Right lobe of liver (tissue), 4 donors: Measurements from ENCODE around the gene BRCC3.

ENCODE experiments used
- POLR2A ChIP-seq: fragments of 450-650 bp; IDR thresholded peaks from one replicate; pipeline ENCODE4 v1.6.1; 2017; ENCODE audit warnings: antibody characterized with exemption, mild to moderate bottlenecking
- TF ChIP-seq, protein P1 (sequence below), 4 donors: fragments of 200-600 bp in 3 of 4; fragments of 450-650 bp in 1 of 4; IDR thresholded peaks; one replicate each; pipeline versions ENCODE4 v1.5.1 to v1.8.0; 2016 to 2022; ENCODE audit warnings: antibody characterized with exemption in 4 of 4, mild to moderate bottlenecking in 2 of 4
- donor health status: DM: no; HTN: no; CAD: no.
- donor health status: DM: no; HTN: no; CAD: no.
- donor health status: DM: no; HTN: yes; CAD: no.

DNA sequence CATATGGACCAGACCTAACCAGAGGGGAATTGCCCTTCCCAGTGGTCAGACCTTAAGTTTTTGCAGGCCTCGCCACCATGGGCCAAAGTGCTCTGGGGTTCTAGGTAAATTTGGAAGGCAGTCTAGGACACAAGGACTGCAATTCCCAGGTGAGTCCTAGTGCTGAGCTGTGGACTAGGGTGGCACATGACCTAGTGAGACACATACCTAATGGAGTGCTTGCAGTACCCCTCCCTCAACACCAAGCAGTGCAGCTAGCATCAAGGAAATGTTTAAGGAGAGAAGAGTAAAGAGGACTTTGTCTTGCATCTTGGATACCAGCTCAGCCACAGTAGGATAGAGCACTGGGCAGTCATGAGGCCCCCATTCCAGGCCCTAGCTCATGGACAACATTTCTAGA is 60.8 kb downstream of the BRCC3 start:
- TF ChIP-seq, protein P1, sequence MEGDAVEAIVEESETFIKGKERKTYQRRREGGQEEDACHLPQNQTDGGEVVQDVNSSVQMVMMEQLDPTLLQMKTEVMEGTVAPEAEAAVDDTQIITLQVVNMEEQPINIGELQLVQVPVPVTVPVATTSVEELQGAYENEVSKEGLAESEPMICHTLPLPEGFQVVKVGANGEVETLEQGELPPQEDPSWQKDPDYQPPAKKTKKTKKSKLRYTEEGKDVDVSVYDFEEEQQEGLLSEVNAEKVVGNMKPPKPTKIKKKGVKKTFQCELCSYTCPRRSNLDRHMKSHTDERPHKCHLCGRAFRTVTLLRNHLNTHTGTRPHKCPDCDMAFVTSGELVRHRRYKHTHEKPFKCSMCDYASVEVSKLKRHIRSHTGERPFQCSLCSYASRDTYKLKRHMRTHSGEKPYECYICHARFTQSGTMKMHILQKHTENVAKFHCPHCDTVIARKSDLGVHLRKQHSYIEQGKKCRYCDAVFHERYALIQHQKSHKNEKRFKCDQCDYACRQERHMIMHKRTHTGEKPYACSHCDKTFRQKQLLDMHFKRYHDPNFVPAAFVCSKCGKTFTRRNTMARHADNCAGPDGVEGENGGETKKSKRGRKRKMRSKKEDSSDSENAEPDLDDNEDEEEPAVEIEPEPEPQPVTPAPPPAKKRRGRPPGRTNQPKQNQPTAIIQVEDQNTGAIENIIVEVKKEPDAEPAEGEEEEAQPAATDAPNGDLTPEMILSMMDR (IDR thresholded peaks at IDR 0.05), result no peak
- no peak for TF ChIP-seq POLR2A
